ENCODE results near the gene PCGF3. TPM values are rescaled to one million over a fixed set of nuclear protein-coding genes. Genes with fewer than 3 reads are reported as not detected.
"Not testable (repeated sequence)": the region's sequence is repeated elsewhere in the genome, so short reads cannot be mapped to it uniquely, and the experiment has no call there.

The PCGF3 gene
- total RNA-seq, 4 donors from 2014 or later, result 40.0 to 57.6 (median 46.9) TPM

DNA sequence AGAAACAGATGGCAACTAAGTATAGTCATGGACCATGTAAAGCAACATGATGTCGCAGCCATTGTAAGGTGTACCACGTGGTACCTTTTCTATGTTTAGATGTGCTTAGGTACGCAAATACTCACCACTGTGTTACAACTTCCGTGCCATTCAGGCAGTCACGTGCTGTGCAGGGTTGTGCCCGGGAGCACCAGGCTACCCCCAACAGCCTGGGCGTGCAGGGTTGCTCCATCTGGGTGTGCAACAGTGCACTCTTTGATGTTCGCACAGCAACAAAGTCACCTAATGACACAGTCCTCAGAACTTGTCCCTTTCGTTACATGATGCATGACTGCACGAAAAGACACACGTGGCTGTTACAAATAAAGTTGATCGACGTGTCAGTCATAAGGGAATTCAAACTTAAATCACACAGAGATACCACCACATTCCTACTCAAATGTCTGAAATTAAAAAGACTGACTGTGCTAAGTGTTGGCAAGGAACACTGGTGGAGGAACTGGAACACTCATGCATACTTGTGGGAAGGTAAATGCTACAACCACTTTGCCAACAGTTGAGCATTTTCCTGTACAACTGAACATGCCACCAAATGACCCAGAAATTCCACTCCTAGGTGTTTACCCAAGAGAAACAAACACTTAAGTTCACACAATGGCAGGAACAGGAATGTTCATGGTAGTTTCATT lies 95.9 kb downstream of the PCGF3 start:
- no peaks in the 10 kb centered on the region for H3K9me3 ChIP-seq
- WGBS, 2 donors, result 87 to 93% methylated on average over 9 to 13 of the region's 13 CpGs
- intact Hi-C loops (cut with DNase I), result no loop called here
- H3K27ac ChIP-seq, result no peak overlapping the region
- peaks cover 0 to 9% (median 6%) of the 10 kb centered on the region in 3 donors for H3K4me1 ChIP-seq
- no peak for DNase-seq
- H3K4me3 ChIP-seq, result no peak overlapping the region
- peaks cover 0 to 26% (median 0%) of the 10 kb centered on the region in 4 donors for H3K27me3 ChIP-seq
- TF ChIP-seq CTCF (IDR thresholded peaks at IDR 0.05), result no peak
- TF ChIP-seq POLR2A (IDR thresholded peaks at IDR 0.05), result no peak
- H3K36me3 ChIP-seq, result no peaks in the 10 kb centered on the region

- Histone ChIP-seq H3K9me3 (peaks cover 0 to 3% (median 0%) of the 10 kb centered on the region in 3 donors), H3K27ac (no peak overlapping the region), H3K36me3 (no peaks in the 10 kb centered on the region), H3K4me1 (peaks cover 0 to 13% (median 6%) of the 10 kb centered on the region in 3 donors), H3K4me3 (no peak overlapping the region), H3K27me3 (peaks cover 0 to 17% (median 0%) of the 10 kb centered on the region in 4 donors)
- TF ChIP-seq CTCF (IDR thresholded peaks at IDR 0.05), result no peak
- no peak for TF ChIP-seq POLR2A (IDR thresholded peaks at IDR 0.05)
- DNase-seq, result no peak
- intact Hi-C loops (cut with DNase I), result no loop called here
- WGBS, 2 donors, result 83 to 87% methylated on average over 3 to 12 of the region's 13 CpGs
These were observed 98.3 kb downstream of the PCGF3 start for GRCh38 chr4:803884-804283.

- H3K4me1 ChIP-seq, result peaks cover 0 to 7% (median 0%) of the 10 kb centered on the region in 3 donors
- H3K27me3 ChIP-seq, result peaks cover 0 to 17% (median 0%) of the 10 kb centered on the region in 4 donors
- H3K9me3 ChIP-seq, result peaks cover 0 to 3% (median 0%) of the 10 kb centered on the region in 3 donors
- no peak overlapping the region for H3K4me3 ChIP-seq
- WGBS, 2 donors, result 78 to 83% methylated on average over 7 to 41 of the region's 44 CpGs
- DNase-seq, result no peak
- H3K36me3 ChIP-seq, result no peaks in the 10 kb centered on the region
- TF ChIP-seq POLR2A (IDR thresholded peaks at IDR 0.05), result no peak
- no peak for TF ChIP-seq CTCF (IDR thresholded peaks at IDR 0.05)
- no peak overlapping the region for H3K27ac ChIP-seq
- intact Hi-C loops (cut with DNase I), result no loop called here
These were observed 99.2 kb downstream of the PCGF3 start for GRCh38 chr4:804804-805203.

DNA sequence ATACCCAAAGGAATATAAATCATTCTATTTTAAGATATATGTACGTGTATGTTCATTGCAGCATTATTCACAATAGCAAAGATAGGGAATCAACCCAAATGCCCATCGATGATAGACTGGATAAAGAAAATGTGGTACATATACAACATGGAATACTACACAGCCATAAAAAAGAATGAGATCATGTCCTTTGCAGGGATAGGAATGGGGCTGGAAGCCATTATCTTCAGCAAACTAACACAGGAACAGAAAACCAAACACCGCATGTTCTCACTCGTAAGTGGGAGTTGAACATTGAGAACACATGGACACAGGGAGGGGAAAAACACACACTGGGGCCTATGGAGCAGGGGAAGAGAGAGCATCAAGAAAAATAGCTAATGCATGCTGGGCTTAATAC lies 101.3 kb downstream of the PCGF3 start:
- H3K27ac ChIP-seq; DNase-seq; H3K4me1 ChIP-seq; H3K9me3 ChIP-seq; intact Hi-C loops (cut with DNase I); H3K36me3 ChIP-seq; H3K4me3 ChIP-seq: not testable (repeated sequence)
- WGBS, 2 donors, result 90% methylated on average over 4 of the region's 4 CpGs
- peaks cover 0 to 29% (median 0%) of the 10 kb centered on the region in 4 donors for H3K27me3 ChIP-seq

DNA sequence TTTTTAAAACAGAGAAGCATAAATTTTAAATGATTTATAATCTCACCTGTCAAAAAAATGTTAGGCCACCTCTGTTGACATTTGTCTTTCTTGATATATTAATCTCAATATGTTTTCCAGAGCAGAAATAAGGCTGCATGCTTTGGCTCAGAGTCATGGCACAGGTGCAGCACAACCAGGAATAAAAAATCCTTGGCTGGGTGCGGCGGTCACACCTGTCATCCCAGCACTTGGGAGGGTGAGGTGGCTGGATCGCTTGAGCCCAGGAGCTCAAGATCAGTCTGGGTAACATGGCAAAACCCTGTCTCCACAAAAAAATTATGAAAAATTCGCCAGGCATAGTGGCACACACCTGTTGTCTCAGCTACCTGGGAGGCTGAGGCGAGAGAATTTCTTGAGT lies 102.2 kb downstream of the PCGF3 start:
- TF ChIP-seq POLR2A (IDR thresholded peaks at IDR 0.05) (no peak), CTCF (IDR thresholded peaks at IDR 0.05) (no peak)
- Histone ChIP-seq H3K36me3 (no peaks in the 10 kb centered on the region), H3K4me3 (no peak overlapping the region), H3K27me3 (peaks cover 0 to 37% (median 0%) of the 10 kb centered on the region in 4 donors), H3K9me3 (peaks cover 0 to 3% (median 0%) of the 10 kb centered on the region in 3 donors), H3K27ac (no peak overlapping the region), H3K4me1 (peaks cover 0 to 7% (median 0%) of the 10 kb centered on the region in 3 donors)
- intact Hi-C loops (cut with DNase I), result no loop called here
- no peak for DNase-seq
- 47 to 56% methylated on average over 5 of the region's 5 CpGs for WGBS, 2 donors
